ENCODE results near the gene H2AZ1. TPM values are rescaled to one million over a fixed set of nuclear protein-coding genes. Genes with fewer than 3 reads are reported as not detected.
A peak's percentile ranks its signal among the peaks of the same experiment; 100 is the strongest.

The H2AZ1 gene
- total RNA-seq, 1 donor from 2014 or later = 74.3 TPM

DNA sequence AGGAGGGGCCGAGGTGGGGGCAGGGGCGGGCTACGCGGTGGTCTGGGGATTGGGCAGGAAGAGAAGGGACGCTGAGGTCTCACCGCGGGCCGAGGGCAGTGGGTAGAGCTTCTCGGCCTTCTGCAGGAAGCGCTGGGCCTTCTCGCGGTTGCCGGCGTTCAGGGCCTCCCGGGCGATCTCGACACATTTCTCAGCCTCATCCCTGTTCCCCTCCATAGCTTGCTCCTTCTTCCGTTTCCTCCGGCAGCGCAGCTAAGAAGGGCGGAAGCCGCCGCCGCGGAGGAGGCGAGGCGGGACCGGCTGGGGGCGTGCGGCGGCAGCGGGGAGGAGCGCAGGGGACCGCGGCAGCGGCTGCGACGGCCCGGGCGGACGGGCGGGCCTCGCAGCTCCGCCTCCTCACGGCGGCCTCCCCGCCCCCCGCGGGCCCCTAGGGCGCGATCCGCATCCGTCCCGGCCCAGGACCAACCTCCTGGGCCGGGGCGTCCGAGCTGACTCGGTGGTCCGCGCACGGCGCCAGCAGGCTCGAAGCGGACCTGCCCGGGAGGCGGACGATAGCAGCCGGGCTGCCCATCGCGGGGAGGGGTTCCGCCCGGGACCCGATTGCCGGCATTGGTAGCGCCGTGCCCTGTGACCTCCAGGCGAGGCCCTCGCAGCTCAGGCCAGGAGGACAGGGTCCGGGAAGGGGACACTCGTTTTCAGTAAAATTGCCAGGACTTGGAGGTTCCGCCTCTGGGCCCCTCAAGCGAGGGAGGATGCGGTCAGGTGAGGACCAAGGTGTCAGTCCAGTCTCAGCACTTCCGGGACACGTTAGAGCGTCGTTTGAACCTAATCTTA, 3.5 kb downstream of the H2AZ1 start, which contains the start of gene DNAJB14:
TSS of gene DNAJB14 (minus strand) at position 263 of the 834 bp plus-strand sequence. CDS start at position 216, 47 bp downstream.
- DNase-seq (ENCODE audit: low read depth) = peak; percentile 37

DNA sequence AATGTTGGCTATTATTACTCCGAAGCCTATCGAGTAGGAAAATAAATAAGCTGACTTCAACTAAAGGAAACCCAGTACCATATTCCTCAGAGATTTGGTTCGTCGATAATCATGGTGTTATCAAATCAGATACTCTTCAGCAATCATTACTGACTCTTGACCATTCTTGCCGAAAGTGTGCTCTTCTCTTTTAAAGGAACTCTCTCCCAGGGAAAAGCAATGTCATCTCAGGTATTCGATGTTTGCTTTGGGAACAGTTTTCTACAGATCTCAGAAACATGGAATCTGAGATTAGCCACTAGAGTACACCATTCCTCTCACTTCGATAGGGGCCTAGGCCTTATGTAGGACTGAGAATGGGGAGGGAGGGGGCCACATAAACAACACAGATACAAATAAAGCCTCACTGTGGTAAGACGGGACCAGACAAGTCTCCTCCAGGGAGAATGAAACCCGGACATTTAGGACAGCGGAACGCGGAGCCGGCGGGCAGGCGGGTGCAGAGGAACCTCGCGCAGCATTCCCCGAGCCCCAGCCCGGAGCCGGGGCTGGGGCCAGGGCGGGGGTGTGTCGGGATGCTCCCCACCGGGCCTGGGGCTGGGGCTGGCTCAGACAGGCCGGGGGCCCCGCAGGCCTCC, 4.2 kb downstream of the H2AZ1 start:
- DNase-seq (ENCODE audit: low read depth) = no peak

DNA sequence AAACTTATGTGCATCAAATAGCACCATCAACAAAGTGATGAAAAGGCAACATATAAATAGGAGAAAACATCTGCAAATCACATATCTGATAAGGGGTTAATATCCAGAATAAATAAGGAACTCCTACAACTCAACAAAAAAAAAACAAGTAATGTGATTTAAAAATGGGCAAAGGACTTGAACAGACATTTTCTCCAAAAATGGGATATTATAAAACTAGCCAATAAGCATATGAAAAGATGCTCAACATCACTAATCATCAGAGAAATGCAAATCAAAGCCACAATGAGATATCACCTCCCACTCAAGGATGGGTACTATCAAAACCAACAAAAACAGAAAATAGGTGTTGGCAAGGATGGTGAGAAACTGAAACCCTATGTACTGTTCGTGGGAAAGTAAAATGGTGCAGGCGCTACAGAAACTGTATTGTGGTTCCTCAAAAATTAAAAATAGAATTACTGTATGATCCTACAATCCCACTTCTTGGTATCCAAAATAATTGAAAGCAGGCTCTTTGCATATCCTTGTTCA, 6.1 kb downstream of the H2AZ1 start:
- DNase-seq (ENCODE audit: low read depth) = no peak

DNA sequence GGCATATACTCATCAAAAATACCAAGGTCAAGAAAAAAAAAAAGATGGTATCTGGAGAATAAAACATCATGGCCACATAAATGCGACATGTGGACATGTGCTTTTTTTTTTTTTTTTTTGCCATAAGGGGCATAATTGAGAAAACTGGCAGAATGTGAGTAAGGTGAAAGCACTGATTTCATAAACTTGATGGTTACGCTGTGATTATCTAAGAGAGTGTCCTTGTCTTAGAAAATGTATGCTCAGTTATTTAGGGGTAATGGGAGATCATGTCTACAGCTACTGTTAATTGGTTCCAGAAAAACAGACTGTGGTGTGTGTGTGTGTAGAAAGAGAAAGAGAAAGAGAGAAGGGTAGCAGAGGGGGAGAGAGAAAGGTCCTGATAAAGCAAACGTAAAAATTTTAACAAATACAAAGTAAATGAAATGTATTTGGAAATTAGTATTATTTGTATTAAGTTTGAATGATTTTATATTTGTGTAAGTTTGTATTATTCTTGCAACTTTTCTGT, 11.8 kb downstream of the H2AZ1 start:
- no peak for DNase-seq (ENCODE audit: low read depth)

DNA sequence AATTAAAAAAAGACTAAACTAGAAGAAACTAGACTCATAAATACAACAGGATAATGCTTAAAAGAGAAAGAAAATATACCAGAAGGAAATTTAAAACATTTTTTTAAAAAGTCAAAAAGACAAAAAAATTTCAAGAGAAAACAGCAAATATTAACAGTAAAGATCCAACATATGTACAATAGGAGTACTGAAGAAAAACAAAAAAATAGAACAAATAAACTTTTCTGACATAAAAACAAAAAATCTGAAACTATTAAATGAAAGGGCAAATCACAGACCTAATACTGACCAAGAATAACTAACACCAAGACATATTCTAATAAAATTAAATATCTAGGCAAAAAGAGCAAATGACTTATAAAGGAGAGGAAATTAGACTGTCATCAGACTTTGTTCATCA, 15.2 kb downstream of the H2AZ1 start:
- DNase-seq (ENCODE audit: low read depth) = peak; percentile 16

DNA sequence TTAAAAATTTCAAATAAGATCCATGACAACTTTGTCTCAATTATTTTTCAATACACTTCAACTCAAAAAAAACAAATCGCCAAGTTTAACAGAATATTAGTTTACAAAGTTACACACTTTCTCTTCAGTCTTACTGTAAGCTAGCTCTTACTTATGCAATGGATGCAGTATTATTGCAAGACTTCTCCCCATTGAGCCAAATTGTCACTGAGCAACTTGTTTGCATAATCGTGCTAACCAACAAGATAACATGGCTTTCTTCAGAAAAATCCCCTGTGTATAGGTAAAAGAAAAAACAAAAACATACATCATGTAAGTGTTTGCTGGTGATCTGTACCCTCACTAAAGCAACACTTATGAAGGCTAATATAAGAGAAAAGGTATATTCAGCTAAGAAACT, 22.5 kb downstream of the H2AZ1 start:
- no peak for DNase-seq (ENCODE audit: low read depth)

DNA sequence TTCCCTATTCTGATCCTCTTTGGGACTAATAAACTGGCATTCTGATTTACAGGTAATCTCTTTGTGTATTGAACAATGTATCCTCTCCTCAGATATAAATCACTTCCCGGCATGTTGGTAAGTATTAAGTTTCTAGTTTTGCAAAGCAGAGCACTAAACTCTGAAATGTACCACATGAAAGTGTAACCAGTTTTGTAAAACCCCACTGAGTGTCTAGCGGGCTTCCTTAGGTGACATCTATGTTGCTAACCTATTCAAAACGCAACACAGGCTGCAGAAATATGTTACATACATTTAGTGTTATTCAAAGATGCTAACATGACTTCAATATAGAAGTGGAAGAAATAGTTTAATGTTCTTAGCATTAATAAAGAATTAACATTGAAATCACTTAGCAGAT, 28.9 kb downstream of the H2AZ1 start:
- DNase-seq (ENCODE audit: low read depth) = no peak

DNA sequence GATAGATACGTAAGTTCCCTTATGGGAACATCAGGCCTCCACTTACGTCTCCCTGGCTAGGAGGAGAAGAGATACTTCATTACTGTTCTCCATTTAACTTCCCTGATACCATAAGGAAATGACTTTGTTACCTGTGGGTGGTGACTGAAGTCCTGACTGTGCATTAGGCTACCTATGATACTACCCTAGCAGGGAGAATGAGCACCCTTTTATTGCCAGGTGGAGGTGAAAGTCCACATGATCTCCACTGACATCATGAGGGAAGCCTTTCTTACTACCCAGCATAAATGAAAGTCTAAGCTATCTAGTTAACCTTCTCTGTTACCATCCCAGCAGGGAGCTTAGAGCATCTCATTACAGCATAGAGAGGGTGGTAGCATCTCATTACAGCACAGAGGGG, 31.4 kb downstream of the H2AZ1 start:
- DNase-seq (ENCODE audit: low read depth) = no peak

DNA sequence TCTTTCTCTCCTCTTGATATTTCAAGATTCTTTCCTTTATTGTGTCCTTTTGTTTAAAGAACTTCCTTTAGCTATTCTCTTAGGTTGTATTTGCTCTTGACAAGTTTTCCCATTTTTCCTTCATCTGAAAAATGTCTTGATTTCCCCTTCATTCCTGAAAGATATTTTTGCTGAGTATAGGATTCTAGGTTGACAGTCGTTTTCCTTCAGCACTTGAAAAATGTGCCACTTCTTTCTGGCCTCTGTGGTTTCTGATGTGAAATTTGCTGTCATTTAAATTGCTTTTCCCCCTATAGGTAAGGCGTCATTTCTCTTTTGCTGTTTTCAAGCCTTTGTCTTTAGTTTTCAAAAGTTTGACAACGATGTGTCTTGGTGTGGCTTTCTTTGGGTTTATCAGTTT, 32.5 kb downstream of the H2AZ1 start:
- DNase-seq (ENCODE audit: low read depth) = no peak

DNA sequence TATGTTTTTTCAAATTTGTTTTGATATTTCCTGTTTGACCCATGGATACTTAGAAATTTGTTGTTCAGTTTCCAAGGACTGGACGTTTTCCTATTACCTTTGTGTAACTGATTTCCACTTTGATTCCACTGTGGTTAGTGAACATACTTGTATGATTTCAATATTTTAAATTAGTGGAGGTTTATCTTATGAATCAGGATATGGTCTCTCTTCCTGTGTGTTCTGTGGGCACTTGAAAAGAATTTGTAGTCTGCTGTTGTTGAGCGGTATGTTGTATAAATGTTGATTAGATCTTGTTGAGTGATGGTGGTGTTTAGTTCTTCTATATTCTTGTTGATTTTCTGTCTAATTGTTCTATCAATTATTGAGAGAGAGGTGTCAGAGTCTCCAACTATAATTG, 34.6 kb downstream of the H2AZ1 start:
- no peak for DNase-seq (ENCODE audit: low read depth)

Other genes starting within 250 kb of the H2AZ1 start
- gene DAPP1, start 133.4 kb downstream of the H2AZ1 start, total RNA-seq = 3.4 and 82.3 TPM in 2 replicates
- 93.8 and 117 TPM in 2 replicates for gene LAMTOR3, start 55.8 kb downstream of the H2AZ1 start, total RNA-seq
- 44.5 and 51.8 TPM in 2 replicates for gene DNAJB14, start 3.7 kb downstream of the H2AZ1 start, total RNA-seq
- 3.9 and 8.2 TPM in 2 replicates for gene DDIT4L, start 240.2 kb upstream of the H2AZ1 start, total RNA-seq